ENCODE measurements around the gene HEXA.

HEXA gene

GRCh38 chr15:72338617-72339321 is 37.0 kb downstream of the HEXA start:
- ChIA-PET POLR2A (no interaction called here), CTCF (interaction anchor here (1.5 to 2.5 kb wide), 3 partner anchors 8 to 26 kb away, joined by 3 to 12 read pairs (median 4); no protein-coding TSS in a partner anchor)
- TF ChIP-seq CTCF (IDR thresholded peaks at IDR 0.05; ENCODE audit: control extremely low read depth, extremely low read depth, low read depth, missing control alignments): no peak
- no peak for DNase-seq (ENCODE audit: extremely low spot score)

- ChIA-PET POLR2A (no interaction called here), CTCF (interaction anchor here (1.5 to 2.5 kb wide), 3 partner anchors 8 to 25 kb away, joined by 3 to 12 read pairs (median 4); no protein-coding TSS in a partner anchor)
- no peak for DNase-seq (ENCODE audit: extremely low spot score)
- no peak for TF ChIP-seq CTCF (IDR thresholded peaks at IDR 0.05; ENCODE audit: control extremely low read depth, extremely low read depth, low read depth, missing control alignments)
These were observed 37.7 kb downstream of the HEXA start for GRCh38 chr15:72338148-72338547.

- no peak for TF ChIP-seq CTCF (IDR thresholded peaks at IDR 0.05; ENCODE audit: control extremely low read depth, extremely low read depth, low read depth, missing control alignments)
- CTCF ChIA-PET: no interaction called here
- no peak for DNase-seq (ENCODE audit: extremely low spot score)
- POLR2A ChIA-PET: no interaction called here
These were observed 41.0 kb downstream of the HEXA start for GRCh38 chr15:72334842-72335241.

- TF ChIP-seq CTCF (IDR thresholded peaks at IDR 0.05; ENCODE audit: control extremely low read depth, extremely low read depth, low read depth, missing control alignments): no peak
- ChIA-PET POLR2A (no interaction called here), CTCF (interaction anchor here (1.2 to 2.2 kb wide), 4 partner anchors 15 to 104 kb away, joined by 3 to 6 read pairs (median 4); no protein-coding TSS in a partner anchor)
- no peak for DNase-seq (ENCODE audit: extremely low spot score)
These were observed 44.8 kb downstream of the HEXA start for GRCh38 chr15:72331021-72331420.

GRCh38 chr15:72323752-72324151 is 52.1 kb downstream of the HEXA start:
- POLR2A ChIA-PET: interaction anchor here (1.1 kb wide), 1 partner anchor 258 kb away, joined by 6 read pairs; no protein-coding TSS in a partner anchor
- no peak for DNase-seq (ENCODE audit: extremely low spot score)
- CTCF ChIA-PET: interaction anchor here (4.0 kb wide), 1 partner anchor 10 kb away, joined by 24 read pairs; no protein-coding TSS in a partner anchor
- TF ChIP-seq CTCF (IDR thresholded peaks at IDR 0.05; ENCODE audit: control extremely low read depth, extremely low read depth, low read depth, missing control alignments): no peak

- ChIA-PET CTCF (interaction anchor here (0.8 to 1.9 kb wide), 2 partner anchors 93 to 270 kb away, joined by 3 to 5 read pairs; no protein-coding TSS in a partner anchor), POLR2A (interaction anchor here (0.9 kb wide), 1 partner anchor 89 kb away, joined by 3 read pairs; the partner anchor contains the start of gene PKM)
- peak; percentile 87 for DNase-seq (ENCODE audit: extremely low spot score)
- no peak for TF ChIP-seq CTCF (IDR thresholded peaks at IDR 0.05; ENCODE audit: control extremely low read depth, extremely low read depth, low read depth, missing control alignments)
These were observed 55.7 kb downstream of the HEXA start, which contains the start of gene CELF6 for GRCh38 chr15:72319985-72320671. Gene CELF6, minus strand, starts transcription at chr15:72320157. Its CDS starts 283 bp downstream, at chr15:72319874.

All from GM10248 (cell line).